Endothelial cell of umbilical vein (primary cell): Measurements from ENCODE around the gene NELFA.

Experiments used
- CTCF ChIP-seq, 2 donors: IDR thresholded peaks; 1 replicate in 1 of 2; 2 replicates in 1 of 2; pipeline ENCODE4 v1.5.1; 2011; ENCODE audit warnings: low read length in 2 of 2, mild to moderate bottlenecking in 2 of 2, moderate library complexity in 2 of 2, control low read depth in 1 of 2, inconsistent platforms in 1 of 2, low read depth in 1 of 2; ENCODE audit not compliant: insufficient read depth in 1 of 2; ENCODE audit errors: extremely low read depth in 1 of 2
- EZH2 ChIP-seq: IDR thresholded peaks from 2 replicates; pipeline ENCODE4 v1.6.1; 2012; ENCODE audit warnings: borderline replicate concordance, low read depth, mild to moderate bottlenecking, moderate library complexity, low read length, inconsistent platforms; ENCODE audit not compliant: severe bottlenecking
- FOS ChIP-seq: IDR thresholded peaks from 2 replicates; pipeline ENCODE4 v1.6.1; 2011; ENCODE audit warnings: mild to moderate bottlenecking, low read length, moderate library complexity, borderline replicate concordance; ENCODE audit not compliant: insufficient read depth
- GATA2 ChIP-seq: IDR thresholded peaks from 2 replicates; pipeline ENCODE4 v1.7.0; 2011; ENCODE audit warnings: low read depth, mild to moderate bottlenecking, moderate library complexity, mixed read lengths, low read length; ENCODE audit not compliant: insufficient read length, insufficient read depth
- JUN ChIP-seq: IDR thresholded peaks from 2 replicates; pipeline ENCODE4 v1.6.1; 2011; ENCODE audit warnings: borderline replicate concordance, low read depth; ENCODE audit not compliant: insufficient read length, insufficient read depth
- MAX ChIP-seq: IDR thresholded peaks from 2 replicates; pipeline ENCODE4 v1.6.1; 2011; ENCODE audit not compliant: insufficient read depth, insufficient read length
- POLR2A ChIP-seq: IDR thresholded peaks from 2 replicates; pipeline ENCODE4 v1.6.1; 2012; ENCODE audit warnings: low read depth, mild to moderate bottlenecking, control low read depth, low read length
- POLR2AphosphoS5 ChIP-seq: IDR thresholded peaks from 2 replicates; pipeline ENCODE4 v1.6.1; 2012; ENCODE audit warnings: low read depth, mild to moderate bottlenecking, control low read depth, low read length, moderate library complexity; ENCODE audit not compliant: insufficient read depth

- TF ChIP-seq POLR2AphosphoS5 (no peak), CTCF (IDR thresholded peaks at IDR 0.05; ENCODE audit: extremely low read depth in 1 of 2, insufficient read depth in 1 of 2, low read depth in 1 of 2, low read length in 2 of 2) (no peak), EZH2 (no peak), JUN (no peak), POLR2A (no peak), MAX (no peak), FOS (no peak), GATA2 (no peak)
Observed at GRCh38 chr4:1948892-1949436, 59.8 kb downstream of the NELFA start.
